Measurements from ENCODE around the gene FAT1.

- TF ChIP-seq CTCF (conservative IDR thresholded peaks at IDR 0.05) (no peak), ZFX (IDR thresholded peaks at IDR 0.05) (no peak)
Observed at GRCh38 chr4:186592966-186593586, 130.6 kb downstream of the FAT1 start.

Measured in C4-2B (cell line).